NCI-H187 (cell line): Measurements from ENCODE around the gene GLIS1.

Experiments used
- DNase-seq, 2 experiments: peaks; one replicate each; lab custom pipeline; 2025; lab: John Stamatoyannopoulos, UW

Gene GLIS1

GRCh38 chr1:53693773-53694717 lies 44.9 kb downstream of the GLIS1 start:
- no peak for DNase-seq

- DNase-seq = no peak
Observed at GRCh38 chr1:53693339-53693738, 45.6 kb downstream of the GLIS1 start.

- DNase-seq = no peak
Observed at GRCh38 chr1:53691326-53691725, 47.6 kb downstream of the GLIS1 start.

GRCh38 chr1:53690411-53690810 lies 48.6 kb downstream of the GLIS1 start:
- DNase-seq = no peak

- DNase-seq = no peak
Observed at GRCh38 chr1:53689736-53690326, 49.1 kb downstream of the GLIS1 start.

GRCh38 chr1:53689223-53689622 lies 49.7 kb downstream of the GLIS1 start:
- DNase-seq = no peak

GRCh38 chr1:53688381-53689102 lies 50.4 kb downstream of the GLIS1 start:
- no peak for DNase-seq

GRCh38 chr1:53687901-53688300 lies 51.1 kb downstream of the GLIS1 start:
- DNase-seq = no peak

- DNase-seq = no peak
Observed at GRCh38 chr1:53687426-53687825, 51.5 kb downstream of the GLIS1 start.

GRCh38 chr1:53686965-53687267 lies 52.0 kb downstream of the GLIS1 start:
- DNase-seq = no peak

GRCh38 chr1:53686091-53686964 lies 52.6 kb downstream of the GLIS1 start:
- DNase-seq = no peak

- DNase-seq = no peak
Observed at GRCh38 chr1:53685272-53686051, 53.5 kb downstream of the GLIS1 start.

GRCh38 chr1:53684741-53685140 lies 54.2 kb downstream of the GLIS1 start:
- DNase-seq = no peak

GRCh38 chr1:53683986-53684740 lies 54.8 kb downstream of the GLIS1 start:
- no peak for DNase-seq

- DNase-seq = no peak
Observed at GRCh38 chr1:53682881-53683280, 56.1 kb downstream of the GLIS1 start.

GRCh38 chr1:53681977-53682685 lies 56.8 kb downstream of the GLIS1 start:
- DNase-seq = no peak

- DNase-seq = no peak
Observed at GRCh38 chr1:53681351-53681976, 57.5 kb downstream of the GLIS1 start.

GRCh38 chr1:53680868-53681267 lies 58.1 kb downstream of the GLIS1 start:
- DNase-seq = no peak
